SKM-1 treated with dmso at 0.1 percent for 144 hours (cell line): Measurements from ENCODE around the gene ASTN1.

ENCODE experiments used
- DNase-seq: peaks from one replicate; lab custom pipeline; 2025; ENCODE audit not compliant: unreplicated experiment; lab: John Stamatoyannopoulos, UW

ASTN1 gene

GRCh38 chr1:177045151-177045550 is 119.4 kb downstream of the ASTN1 start:
- DNase-seq = no peak

GRCh38 chr1:177044390-177044789 is 120.1 kb downstream of the ASTN1 start:
- DNase-seq = no peak

- DNase-seq = no peak
Observed at GRCh38 chr1:177043597-177043996, 120.9 kb downstream of the ASTN1 start.

- DNase-seq = no peak
Observed at GRCh38 chr1:177035586-177035985, 128.9 kb downstream of the ASTN1 start.

- no peak for DNase-seq
Observed at GRCh38 chr1:177033628-177034027, 130.9 kb downstream of the ASTN1 start.

GRCh38 chr1:177032434-177032833 is 132.1 kb downstream of the ASTN1 start:
- DNase-seq = no peak

GRCh38 chr1:177024623-177025022 is 139.9 kb downstream of the ASTN1 start:
- no peak for DNase-seq

GRCh38 chr1:177023726-177024125 is 140.8 kb downstream of the ASTN1 start:
- no peak for DNase-seq

- DNase-seq = no peak
Observed at GRCh38 chr1:177023249-177023648, 141.3 kb downstream of the ASTN1 start.

- no peak for DNase-seq
Observed at GRCh38 chr1:177021687-177022086, 142.8 kb downstream of the ASTN1 start.

GRCh38 chr1:177020851-177021589 is 143.5 kb downstream of the ASTN1 start:
- no peak for DNase-seq

- no peak for DNase-seq
Observed at GRCh38 chr1:177017287-177017852, 147.1 kb downstream of the ASTN1 start.

GRCh38 chr1:177014325-177014724 is 150.2 kb downstream of the ASTN1 start:
- no peak for DNase-seq

- DNase-seq = no peak
Observed at GRCh38 chr1:177012342-177012925, 152.1 kb downstream of the ASTN1 start.

GRCh38 chr1:177011508-177011907 is 153.0 kb downstream of the ASTN1 start:
- no peak for DNase-seq

GRCh38 chr1:177010211-177010825 is 154.2 kb downstream of the ASTN1 start:
- no peak for DNase-seq

- DNase-seq = no peak
Observed at GRCh38 chr1:177008653-177009052, 155.9 kb downstream of the ASTN1 start.

GRCh38 chr1:177007437-177008161 is 156.9 kb downstream of the ASTN1 start:
- DNase-seq = no peak

GRCh38 chr1:177002891-177003290 is 161.6 kb downstream of the ASTN1 start:
- no peak for DNase-seq

GRCh38 chr1:177001556-177001955 is 163.0 kb downstream of the ASTN1 start:
- no peak for DNase-seq

GRCh38 chr1:176998183-176998795 is 166.2 kb downstream of the ASTN1 start:
- no peak for DNase-seq
